Psoas muscle (tissue), 8 donors: ENCODE results near the gene FADS2. TPM values are rescaled to one million over a fixed set of nuclear protein-coding genes. Genes with fewer than 3 reads are reported as not detected.

Experiments
- ATAC-seq, 4 donors: fragments of 200-7000 bp; cut with Tn5 transposase; one replicate each; pipeline ENCODE4 v1.9.1; 2020; ENCODE audit warnings: moderate library complexity in 3 of 4, mild to moderate bottlenecking in 2 of 4
- DNase-seq, 2 donors: peaks; one replicate each; pipeline ENCODE4 v3.0.0-alpha.2; 2020
- H3K27ac ChIP-seq: fragments of 200-600 bp; one replicate; pipeline ENCODE4 v1.8.0; 2022
- H3K27me3 ChIP-seq, 3 donors: fragments of 200-600 bp in 1 of 3; one replicate each; pipeline versions ENCODE4 v1.6.1 to v1.8.0; 2013 to 2022; ENCODE audit warnings: low read length in 2 of 3, mild to moderate bottlenecking in 2 of 3, moderate library complexity in 1 of 3; ENCODE audit not compliant: insufficient read depth in 3 of 3
- H3K36me3 ChIP-seq, 2 donors: fragments of 200-600 bp in 1 of 2; one replicate each; pipeline versions ENCODE4 v1.6.1 to v1.8.0; 2013 to 2022; ENCODE audit warnings: low read depth in 1 of 2, mild to moderate bottlenecking in 1 of 2, moderate library complexity in 1 of 2; ENCODE audit not compliant: insufficient read depth in 1 of 2
- H3K4me1 ChIP-seq: fragments of 200-600 bp; one replicate; pipeline ENCODE4 v1.8.0; 2022
- H3K4me3 ChIP-seq: fragments of 200-600 bp; one replicate; pipeline ENCODE4 v1.8.0; 2022; ENCODE audit warnings: mild to moderate bottlenecking
- H3K9me3 ChIP-seq: fragments of 200-600 bp; one replicate; pipeline ENCODE4 v1.8.0; 2022
- WGBS, 3 donors: extraction: QIAGEN DNeasy Blood & Tissue Kit; methylation state at CpG; one replicate each; pipeline versions ENCODE4 v1.1.6 to v1.1.7; 2013; 5-methylcytosine and 5-hydroxymethylcytosine counted together
- intact Hi-C, 2 donors: fragments of 100-400 bp; cut with DNase I; formaldehyde crosslinking; loops; one replicate each; pipeline versions ENCODE4 v1.11.0 to v1.14.2; 2022
- polyA plus RNA-seq, 3 donors: library from polyadenylated mRNA; stranded (reverse); fragments of 200-250 nt; gene quantifications; one replicate each; pipeline ENCODE4 v1.2.3, GENCODE V29; 2013
- total RNA-seq, 4 donors: library from RNA; stranded (reverse); fragmentation: NEBNext Ultra II Directional in 2 of 4; extraction: Animal tissue kit (Norgen Biotek cat#: 25700) in 2 of 4; gene quantifications; one replicate each; pipeline versions ENCODE4 v1.2.1 to v1.2.4, GENCODE V29; 2021 to 2023
- TF ChIP-seq, protein P1 (sequence below): fragments of 200-600 bp; IDR thresholded peaks from one replicate; pipeline ENCODE4 v1.8.0; 2022; ENCODE audit warnings: antibody characterized with exemption
- donor health status: healthy with polysubstance abuse.
- donor health status: DM: no; HTN: no; CAD: no; lungs with moderate emphysema.
- donor health status: Bipolar disorder and iron deficiency.
- donor health status: healthy.
- donor health status: DM: yes; HTN: yes; CAD: no.
- donor health status: DM: no; HTN: no; CAD: no.
- donor health status: DM: no; HTN: no; CAD: no.
- donor health status: DM: yes; HTN: yes; CAD: no.

Gene FADS2
- total and polyA plus RNA-seq, 7 donors, result 2.2 to 8.4 (median 5.5) TPM

DNA sequence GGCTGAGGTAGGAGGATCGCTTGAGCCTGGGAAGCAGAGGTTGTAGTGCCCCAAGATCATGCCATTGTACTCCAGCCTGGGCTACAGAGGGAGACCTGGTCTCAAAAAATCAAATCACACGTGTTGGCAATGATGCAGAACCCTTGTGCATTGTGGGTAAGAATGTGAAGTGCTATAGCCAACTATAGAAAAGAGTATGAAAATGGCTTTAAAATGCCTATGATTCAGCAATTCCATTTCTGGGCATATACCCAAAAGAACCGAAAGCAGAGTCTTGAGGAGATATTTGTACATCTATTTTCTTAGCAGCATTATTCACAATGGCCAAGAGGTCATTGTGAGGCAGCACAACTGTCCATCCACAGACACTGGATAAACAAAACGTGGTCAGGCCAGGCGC lies 65.9 kb downstream of the FADS2 start:
- TF ChIP-seq, protein P1, sequence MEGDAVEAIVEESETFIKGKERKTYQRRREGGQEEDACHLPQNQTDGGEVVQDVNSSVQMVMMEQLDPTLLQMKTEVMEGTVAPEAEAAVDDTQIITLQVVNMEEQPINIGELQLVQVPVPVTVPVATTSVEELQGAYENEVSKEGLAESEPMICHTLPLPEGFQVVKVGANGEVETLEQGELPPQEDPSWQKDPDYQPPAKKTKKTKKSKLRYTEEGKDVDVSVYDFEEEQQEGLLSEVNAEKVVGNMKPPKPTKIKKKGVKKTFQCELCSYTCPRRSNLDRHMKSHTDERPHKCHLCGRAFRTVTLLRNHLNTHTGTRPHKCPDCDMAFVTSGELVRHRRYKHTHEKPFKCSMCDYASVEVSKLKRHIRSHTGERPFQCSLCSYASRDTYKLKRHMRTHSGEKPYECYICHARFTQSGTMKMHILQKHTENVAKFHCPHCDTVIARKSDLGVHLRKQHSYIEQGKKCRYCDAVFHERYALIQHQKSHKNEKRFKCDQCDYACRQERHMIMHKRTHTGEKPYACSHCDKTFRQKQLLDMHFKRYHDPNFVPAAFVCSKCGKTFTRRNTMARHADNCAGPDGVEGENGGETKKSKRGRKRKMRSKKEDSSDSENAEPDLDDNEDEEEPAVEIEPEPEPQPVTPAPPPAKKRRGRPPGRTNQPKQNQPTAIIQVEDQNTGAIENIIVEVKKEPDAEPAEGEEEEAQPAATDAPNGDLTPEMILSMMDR, result no peak
- intact Hi-C loops, result loop anchor here (5.0 kb wide), 2 partner anchors 77 to 102 kb away; partner anchors contain the start of genes FADS1 (in 1 of the 2), FEN1 (in 1 of the 2) and TMEM258 (in 1 of the 2)
- H3K4me1 ChIP-seq, result peaks cover 7% of the 10 kb centered on the region
- no peaks in the 10 kb centered on the region for H3K27me3 ChIP-seq
- H3K27ac ChIP-seq, result no peak overlapping the region
- DNase-seq (no peak), ATAC-seq (no peak)
- 58 to 68% (median 67%) methylated on average over 5 of the region's 5 CpGs for WGBS, 3 donors
- no peaks in the 10 kb centered on the region for H3K36me3 ChIP-seq
- no peak overlapping the region for H3K4me3 ChIP-seq
- no peaks in the 10 kb centered on the region for H3K9me3 ChIP-seq

DNA sequence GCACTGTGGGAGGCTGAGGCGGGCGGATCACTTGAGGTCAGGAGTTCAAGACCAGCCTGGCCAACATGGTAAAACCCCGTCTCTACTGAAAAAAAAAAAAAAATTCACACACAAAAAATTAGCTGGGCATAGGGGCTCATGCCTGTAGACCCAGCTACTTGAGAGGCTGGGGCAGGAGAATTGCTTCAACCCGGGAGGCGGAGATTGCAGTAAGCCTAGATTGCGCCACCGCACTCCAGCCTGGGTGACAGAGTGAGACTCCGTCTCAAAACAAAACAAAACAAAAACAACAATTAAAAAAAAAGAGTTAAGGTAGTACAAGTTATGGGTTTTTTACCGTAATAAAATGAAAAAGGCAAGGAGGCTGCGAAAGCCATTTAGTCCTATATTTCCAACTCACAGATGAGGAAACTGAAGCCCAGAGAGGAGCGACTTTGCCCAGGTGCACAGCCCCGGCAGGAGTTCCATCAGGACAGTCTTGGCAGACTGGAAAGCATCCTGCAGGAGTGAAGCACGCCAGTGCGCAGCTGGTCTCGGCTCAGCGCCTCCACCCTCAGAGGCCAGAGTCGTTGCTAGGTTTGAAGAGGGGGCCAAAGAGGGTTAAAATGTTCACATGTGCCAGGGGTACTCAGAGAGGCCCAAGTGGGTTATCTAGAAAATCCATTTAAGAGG lies 67.1 kb downstream of the FADS2 start:
- intact Hi-C loops, result loop anchor here (5.0 kb wide), 2 partner anchors 103 to 212 kb away; partner anchors contain the start of genes FEN1 (in 1 of the 2) and TMEM258 (in 1 of the 2)
- Histone ChIP-seq H3K36me3 (no peaks in the 10 kb centered on the region), H3K9me3 (no peaks in the 10 kb centered on the region), H3K27ac (no peak overlapping the region), H3K4me3 (no peak overlapping the region), H3K4me1 (no peaks in the 10 kb centered on the region), H3K27me3 (no peaks in the 10 kb centered on the region)
- no peak for DNase-seq
- TF ChIP-seq, protein P1, result no peak
- ATAC-seq, result no peak
- 71 to 80% (median 79%) methylated on average over 14 to 17 of the region's 17 CpGs for WGBS, 3 donors

DNA sequence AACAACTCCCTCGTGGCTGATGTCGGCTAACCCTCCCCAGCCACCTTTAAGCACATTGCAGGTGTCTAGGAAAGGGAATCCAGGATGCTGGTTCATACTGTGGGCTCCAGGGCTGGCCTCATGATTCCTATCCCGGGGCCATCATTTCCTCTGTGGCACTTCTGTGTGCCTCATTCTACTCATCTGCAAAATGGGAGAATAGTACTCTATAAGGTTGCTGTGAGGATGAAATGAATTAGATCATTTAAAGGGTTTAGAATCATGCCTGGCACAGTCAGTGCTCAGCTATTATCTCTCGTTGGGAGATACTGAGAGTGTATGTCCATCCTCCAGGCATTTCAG lies 67.6 kb downstream of the FADS2 start:
- Histone ChIP-seq H3K36me3 (no peaks in the 10 kb centered on the region), H3K4me3 (no peak overlapping the region), H3K9me3 (no peaks in the 10 kb centered on the region), H3K27me3 (no peaks in the 10 kb centered on the region), H3K4me1 (no peaks in the 10 kb centered on the region), H3K27ac (no peak overlapping the region)
- 57 to 76% (median 64%) methylated on average over 4 of the region's 4 CpGs for WGBS, 3 donors
- intact Hi-C loops, result loop anchor here (5.0 kb wide), 2 partner anchors 103 to 212 kb away; partner anchors contain the start of genes FEN1 (in 1 of the 2) and TMEM258 (in 1 of the 2)
- no peak for ATAC-seq
- no peak for DNase-seq
- TF ChIP-seq, protein P1, result no peak

DNA sequence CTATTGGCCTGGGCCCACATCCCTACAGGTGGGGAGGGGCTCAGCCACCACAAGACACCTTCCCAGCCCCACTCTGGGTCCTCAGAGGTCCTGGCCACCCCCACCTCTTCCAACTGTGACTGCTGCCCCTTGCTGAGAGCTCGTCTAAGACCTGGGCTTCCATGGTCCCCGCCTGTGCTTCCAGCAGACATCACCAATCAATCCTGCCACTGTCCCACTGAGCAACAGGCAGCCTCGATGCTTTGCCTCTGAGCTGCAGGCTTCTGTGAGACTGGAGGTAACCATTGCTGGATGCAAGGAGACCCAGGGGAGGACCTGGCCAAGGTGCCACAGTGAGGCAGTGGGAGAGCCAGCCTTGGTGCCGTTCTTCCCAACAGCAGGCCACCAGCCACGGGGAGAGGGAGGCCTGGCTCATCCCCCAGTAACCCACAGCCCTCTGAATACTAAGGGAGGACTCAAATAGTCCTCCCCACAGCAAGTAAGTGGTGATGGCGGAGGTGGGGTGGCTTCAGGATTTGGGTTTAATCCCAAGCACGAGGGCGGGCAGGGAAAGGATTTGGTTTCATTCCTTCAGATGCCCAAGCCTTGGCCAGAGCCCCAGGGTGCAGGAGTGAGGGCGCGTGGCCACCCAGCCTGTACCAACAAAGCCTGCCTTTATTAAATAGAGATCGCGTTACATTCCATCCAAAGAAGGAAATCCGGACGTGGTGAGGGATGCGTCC lies 68.7 kb downstream of the FADS2 start:
- Histone ChIP-seq H3K36me3 (peaks cover 0 to 7% of the 10 kb centered on the region in 2 donors), H3K4me3 (no peak overlapping the region), H3K27me3 (no peaks in the 10 kb centered on the region), H3K4me1 (no peaks in the 10 kb centered on the region), H3K9me3 (no peaks in the 10 kb centered on the region), H3K27ac (no peak overlapping the region)
- DNase-seq, result no peak
- no peak for ATAC-seq
- intact Hi-C loops, result loop anchor here (5.0 kb wide), 2 partner anchors 105 to 210 kb away; partner anchors contain the start of genes FEN1 (in 1 of the 2) and TMEM258 (in 1 of the 2)
- WGBS, 3 donors, result 75 to 89% (median 76%) methylated on average over 13 to 15 of the region's 15 CpGs
- TF ChIP-seq, protein P1, result no peak
